B cell (primary cell): ENCODE results near the gene GPR151. TPM values are rescaled to one million over a fixed set of nuclear protein-coding genes. Genes with fewer than 3 reads are reported as not detected.

ENCODE experiments used
- ATAC-seq: fragments of 200-7000 bp; cut with Tn5 transposase; one replicate; pipeline ENCODE4 v1.10.0; 2021; ENCODE audit warnings: low read depth, mild to moderate bottlenecking, moderate number of reproducible peaks, moderate library complexity
- CTCF ChIA-PET: fragments of 350-600 bp; sonication (Branson Sonifier 250); formaldehyde crosslinking; loops from one replicate; lab custom pipeline; 2021; ENCODE audit warnings: antibody characterized with exemption, inconsistent platforms; lab: Charles Lee
- POLR2A ChIA-PET: fragments of 350-600 bp; sonication (Branson Sonifier 250); formaldehyde crosslinking; loops from one replicate; lab custom pipeline; 2021; ENCODE audit warnings: antibody characterized with exemption; lab: Charles Lee
- DNase-seq: peaks from one replicate; pipeline ENCODE4 v3.0.0; 2013
- H2AFZ ChIP-seq: 2 replicates; pipeline ENCODE4 v1.6.1; 2012; ENCODE audit warnings: mild to moderate bottlenecking, low read depth, low read length; ENCODE audit not compliant: insufficient read depth, poor library complexity, severe bottlenecking
- H3K27ac ChIP-seq, 2 donors: 1 replicate in 1 of 2; 2 replicates in 1 of 2; pipeline ENCODE4 v1.5.1; 2012 to 2013; ENCODE audit warnings: low read length in 2 of 2, mild to moderate bottlenecking in 2 of 2, moderate library complexity in 1 of 2
- H3K27me3 ChIP-seq, 4 experiments: fragments of 200-600 bp in 1 of 4; sonication (generic) in 1 of 4; replicated peaks in 1 of 4; 1 replicate in 2 of 4; 2 replicates in 2 of 4; pipeline versions ENCODE4 v1.6.1 to v1.7.0; 2013 to 2016; ENCODE audit warnings: low read length in 3 of 4, mild to moderate bottlenecking in 2 of 4, mixed read lengths in 1 of 4, moderate library complexity in 1 of 4; ENCODE audit not compliant: insufficient read depth in 4 of 4, control insufficient read depth in 3 of 4; ENCODE audit errors: control extremely low read depth in 1 of 4
- H3K36me3 ChIP-seq, 2 experiments: replicated peaks in 1 of 2; 1 replicate in 1 of 2; 2 replicates in 1 of 2; pipeline versions ENCODE4 v1.6.1 to v1.7.1; 2013; ENCODE audit warnings: low read length in 1 of 2; ENCODE audit not compliant: insufficient read depth in 2 of 2, control insufficient read depth in 1 of 2; ENCODE audit errors: control extremely low read depth in 1 of 2, extremely low read depth in 1 of 2
- H3K4me1 ChIP-seq, 2 donors: fragments of 200-600 bp in 1 of 2; sonication (generic) in 1 of 2; 1 replicate in 1 of 2; 2 replicates in 1 of 2; pipeline versions ENCODE4 v1.5.1 to v1.6.1; 2013 to 2017; ENCODE audit warnings: low read length in 2 of 2; ENCODE audit not compliant: control insufficient read depth in 2 of 2, insufficient read depth in 2 of 2
- H3K4me2 ChIP-seq: replicated peaks from 2 replicates; pipeline ENCODE3; 2012; ENCODE audit warnings: mild to moderate bottlenecking, low read depth, low read length; ENCODE audit not compliant: poor library complexity, severe bottlenecking
- H3K4me3 ChIP-seq, 5 experiments: fragments of 200-600 bp in 1 of 5; sonication (generic) in 1 of 5; 1 replicate in 3 of 5; 2 replicates in 2 of 5; pipeline versions ENCODE4 v1.5.1 to v1.7.0; 2011 to 2016; ENCODE audit warnings: low read length in 4 of 5, mild to moderate bottlenecking in 4 of 5, low read depth in 2 of 5, control low read depth in 1 of 5, moderate library complexity in 1 of 5; ENCODE audit not compliant: insufficient read depth in 1 of 5; ENCODE audit errors: control extremely low read depth in 1 of 5, extremely low read depth in 1 of 5
- H3K79me2 ChIP-seq: fragments of 200-600 bp; sonication (generic); one replicate; pipeline ENCODE4 v1.6.0; 2016; ENCODE audit warnings: low read length; ENCODE audit not compliant: control insufficient read depth, insufficient read depth
- H3K9ac ChIP-seq: fragments of 200-600 bp; sonication (generic); 2 replicates; pipeline ENCODE4 v1.6.1; 2017; ENCODE audit warnings: mild to moderate bottlenecking, low read length, moderate library complexity
- H3K9me3 ChIP-seq, 3 donors: one replicate each; pipeline versions ENCODE4 v1.6.1 to v1.7.1; 2013; ENCODE audit warnings: low read length in 2 of 3; ENCODE audit not compliant: control insufficient read depth in 2 of 3, insufficient read depth in 1 of 3; ENCODE audit errors: control extremely low read depth in 1 of 3
- H4K20me1 ChIP-seq: 2 replicates; pipeline ENCODE4 v1.6.0; 2012; ENCODE audit warnings: mild to moderate bottlenecking, low read length; ENCODE audit not compliant: insufficient read depth, control insufficient read depth, poor library complexity, severe bottlenecking
- H3K27ac Mint-ChIP-seq: one replicate; pipeline ENCODE4 v1.8.0; 2021; ENCODE audit warnings: mixed read lengths
- H3K27me3 Mint-ChIP-seq: one replicate; pipeline ENCODE4 v1.8.0; 2021; ENCODE audit warnings: mixed read lengths
- H3K4me1 Mint-ChIP-seq: one replicate; pipeline ENCODE4 v1.8.0; 2021; ENCODE audit warnings: mixed read lengths
- H3K4me3 Mint-ChIP-seq: one replicate; pipeline ENCODE4 v1.8.0; 2021; ENCODE audit warnings: mixed read lengths
- H3K9me3 Mint-ChIP-seq: one replicate; pipeline ENCODE4 v1.8.0; 2022; ENCODE audit warnings: mixed read lengths; ENCODE audit not compliant: insufficient read depth
- EZH2 ChIP-seq: IDR thresholded peaks from 2 replicates; pipeline ENCODE4 v1.6.1; 2012; ENCODE audit warnings: borderline replicate concordance, low read depth, mild to moderate bottlenecking, moderate library complexity, low read length; ENCODE audit not compliant: insufficient read depth, poor library complexity, severe bottlenecking
- WGBS: methylation state at CpG from one replicate; pipeline ENCODE4 v1.1.5; 2013; ENCODE audit warnings: missing lambda C conversion rate; ENCODE audit not compliant: insufficient coverage; 5-methylcytosine and 5-hydroxymethylcytosine counted together
- intact Hi-C: fragments of 100-400 bp; cut with micrococcal nuclease; formaldehyde crosslinking; loops from one replicate; pipeline ENCODE4 v1.10.0; 2022
- polyA plus RNA-seq: library from polyadenylated mRNA; depleted of rRNA; stranded (reverse); fragments of >200 nt; gene quantifications from 2 replicates; pipeline ENCODE4 v1.2.3, GENCODE V29; 2012
- total RNA-seq, 2 donors: library from RNA; stranded (reverse); fragments of 120-200 nt in 1 of 2; gene quantifications; 1 replicate in 1 of 2; 2 replicates in 1 of 2; pipeline versions ENCODE4 v1.2.3 to v1.2.4, GENCODE V29; 2013 to 2022
- TF ChIP-seq, protein P1 (sequence below): fragments of 200-600 bp; IDR thresholded peaks from one replicate; pipeline ENCODE4 v1.8.0; 2022; ENCODE audit warnings: antibody characterized with exemption, mild to moderate bottlenecking

GPR151 gene
- total and polyA plus RNA-seq, 2 donors (not counting 1 experiment from before 2014, with no cell fraction given), result not detected

- Histone ChIP-seq H3K27ac (no peak overlapping the region), H3K9ac (no peak overlapping the region), H3K79me2 (no peaks in the 10 kb centered on the region), H3K36me3 (no peaks in the 10 kb centered on the region), H3K4me3 (no peak overlapping the region), H3K9me3 (no peaks in the 10 kb centered on the region), H2AFZ (no peak overlapping the region), H4K20me1 (no peaks in the 10 kb centered on the region), H3K4me1 (no peaks in the 10 kb centered on the region), H3K27me3 (no peaks in the 10 kb centered on the region), H3K4me2 (no peak overlapping the region)
- no peak for TF ChIP-seq EZH2
- TF ChIP-seq, protein P1, sequence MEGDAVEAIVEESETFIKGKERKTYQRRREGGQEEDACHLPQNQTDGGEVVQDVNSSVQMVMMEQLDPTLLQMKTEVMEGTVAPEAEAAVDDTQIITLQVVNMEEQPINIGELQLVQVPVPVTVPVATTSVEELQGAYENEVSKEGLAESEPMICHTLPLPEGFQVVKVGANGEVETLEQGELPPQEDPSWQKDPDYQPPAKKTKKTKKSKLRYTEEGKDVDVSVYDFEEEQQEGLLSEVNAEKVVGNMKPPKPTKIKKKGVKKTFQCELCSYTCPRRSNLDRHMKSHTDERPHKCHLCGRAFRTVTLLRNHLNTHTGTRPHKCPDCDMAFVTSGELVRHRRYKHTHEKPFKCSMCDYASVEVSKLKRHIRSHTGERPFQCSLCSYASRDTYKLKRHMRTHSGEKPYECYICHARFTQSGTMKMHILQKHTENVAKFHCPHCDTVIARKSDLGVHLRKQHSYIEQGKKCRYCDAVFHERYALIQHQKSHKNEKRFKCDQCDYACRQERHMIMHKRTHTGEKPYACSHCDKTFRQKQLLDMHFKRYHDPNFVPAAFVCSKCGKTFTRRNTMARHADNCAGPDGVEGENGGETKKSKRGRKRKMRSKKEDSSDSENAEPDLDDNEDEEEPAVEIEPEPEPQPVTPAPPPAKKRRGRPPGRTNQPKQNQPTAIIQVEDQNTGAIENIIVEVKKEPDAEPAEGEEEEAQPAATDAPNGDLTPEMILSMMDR, result no peak
- Mint-ChIP-seq H3K4me1 (no peaks in the 10 kb centered on the region), H3K27me3 (peaks cover 9% of the 10 kb centered on the region), H3K9me3 (no peaks in the 10 kb centered on the region), H3K27ac (no peak overlapping the region), H3K4me3 (no peak overlapping the region)
- ATAC-seq (no peak), DNase-seq (no peak)
- ChIA-PET POLR2A (no interaction called here), CTCF (interaction anchor here (1.2 kb wide), 1 partner anchor 310 kb away, joined by 3 read pairs; no protein-coding TSS in a partner anchor)
- no CpG with 5 or more reads among the region's 3 CpGs for WGBS
- intact Hi-C loops, result no loop called here
Observed at GRCh38 chr5:146553446-146553845, 37.5 kb upstream of the GPR151 start.

GRCh38 chr5:146549615-146550014, 33.6 kb upstream of the GPR151 start:
- H3K9me3 ChIP-seq, result no peaks in the 10 kb centered on the region
- Mint-ChIP-seq H3K27me3 (peaks cover 11% of the 10 kb centered on the region), H3K4me1 (no peaks in the 10 kb centered on the region), H3K9me3 (no peaks in the 10 kb centered on the region), H3K27ac (no peak overlapping the region), H3K4me3 (no peak overlapping the region)
- H2AFZ ChIP-seq, result no peak overlapping the region
- no peak overlapping the region for H3K27ac ChIP-seq
- intact Hi-C loops, result no loop called here
- H3K9ac ChIP-seq, result no peak overlapping the region
- no peaks in the 10 kb centered on the region for H4K20me1 ChIP-seq
- H3K4me1 ChIP-seq, result no peaks in the 10 kb centered on the region
- H3K36me3 ChIP-seq, result no peaks in the 10 kb centered on the region
- H3K27me3 ChIP-seq, result no peaks in the 10 kb centered on the region
- no peak overlapping the region for H3K4me2 ChIP-seq
- no peak for TF ChIP-seq EZH2
- H3K4me3 ChIP-seq, result no peak overlapping the region
- POLR2A ChIA-PET, result no interaction called here
- DNase-seq (no peak), ATAC-seq (no peak)
- CTCF ChIA-PET, result interaction anchor here (0.7 to 1.2 kb wide), 2 partner anchors 11 to 16 kb away, joined by 3 to 4 read pairs; no protein-coding TSS in a partner anchor
- no peaks in the 10 kb centered on the region for H3K79me2 ChIP-seq
